ENCODE results near the gene ZNF436. TPM values are rescaled to one million over a fixed set of nuclear protein-coding genes. Genes with fewer than 3 reads are reported as not detected.

Gene ZNF436
- total and polyA plus RNA-seq, 2 of the 8 experiments (the other 6 are each of a cell fraction or from before 2014, with no cell fraction given) = 0.65 to 1.8 TPM

GRCh38 chr1:23331713-23332112 lies 37.9 kb downstream of the ZNF436 start (continued):
- TF ChIP-seq KDM1A (IDR thresholded peaks at IDR 0.05; ENCODE audit: borderline replicate concordance, low read length) = no peak
- no peak for TF ChIP-seq ZNF274 (IDR thresholded peaks at IDR 0.05; ENCODE audit: borderline replicate concordance, extremely low read depth, low read length)
- TF ChIP-seq HDAC2 (IDR thresholded peaks at IDR 0.05; ENCODE audit: borderline replicate concordance in 1 of 2, low read depth in 2 of 2, low read length in 2 of 2) = no peak
